HEK293T (cell line): Measurements from ENCODE around the gene TRDMT1.

ENCODE experiments used
- CTCF ChIA-PET: fragments of 350-600 bp; formaldehyde crosslinking; extraction: SDS; loops from one replicate; lab custom pipeline; 2021; ENCODE audit warnings: antibody characterized with exemption, inconsistent platforms; lab: Yijun Ruan, JAX
- POLR2A ChIA-PET: fragments of 350-600 bp; formaldehyde crosslinking; extraction: SDS; loops from one replicate; lab custom pipeline; 2020; ENCODE audit warnings: antibody characterized with exemption, inconsistent platforms; lab: Yijun Ruan, JAX
- DNase-seq: peaks from one replicate; pipeline ENCODE4 v3.0.0; 2012; ENCODE audit warnings: mixed read lengths; ENCODE audit errors: extremely low spot score
- ARNT ChIP-seq: fragments of 450-650 bp; IDR thresholded peaks from 2 replicates; pipeline ENCODE4 v1.6.1; 2017; ENCODE audit warnings: mild to moderate bottlenecking
- BHLHE40 ChIP-seq: fragments of 450-650 bp; IDR thresholded peaks from 2 replicates; pipeline ENCODE4 v1.6.1; 2016; ENCODE audit warnings: mild to moderate bottlenecking, moderate library complexity, borderline replicate concordance
- CTBP1 ChIP-seq: fragments of 450-650 bp; IDR thresholded peaks from 2 replicates; pipeline ENCODE4 v1.6.1; 2016; ENCODE audit warnings: borderline replicate concordance
- ELF4 ChIP-seq: fragments of 450-650 bp; IDR thresholded peaks from 2 replicates; pipeline ENCODE4 v1.6.1; 2017; ENCODE audit warnings: antibody characterized with exemption
- FOXA1 ChIP-seq: fragments of 450-650 bp; IDR thresholded peaks from 2 replicates; pipeline ENCODE4 v1.6.1; 2016; ENCODE audit warnings: mild to moderate bottlenecking
- FOXK2 ChIP-seq: fragments of 450-650 bp; IDR thresholded peaks from 2 replicates; pipeline ENCODE4 v1.6.1; 2016; ENCODE audit warnings: mild to moderate bottlenecking
- FOXM1 ChIP-seq: fragments of 450-650 bp; IDR thresholded peaks from 2 replicates; pipeline ENCODE4 v1.6.1; 2017; ENCODE audit warnings: mild to moderate bottlenecking, borderline replicate concordance
- HDGF ChIP-seq: fragments of 450-650 bp; IDR thresholded peaks from 2 replicates; pipeline ENCODE4 v1.6.1; 2017; ENCODE audit warnings: antibody characterized with exemption, borderline replicate concordance
- L3MBTL2 ChIP-seq: fragments of 450-650 bp; conservative IDR thresholded peaks from 2 replicates; pipeline ENCODE4 v1.6.1; 2016; ENCODE audit warnings: mild to moderate bottlenecking
- LEF1 ChIP-seq: fragments of 450-650 bp; IDR thresholded peaks from 2 replicates; pipeline ENCODE4 v1.6.1; 2017; ENCODE audit warnings: mild to moderate bottlenecking, borderline replicate concordance
- NFRKB ChIP-seq: fragments of 450-650 bp; IDR thresholded peaks from 2 replicates; pipeline ENCODE4 v1.6.1; 2016; ENCODE audit warnings: mild to moderate bottlenecking, moderate library complexity
- SP1 ChIP-seq: fragments of 450-650 bp; IDR thresholded peaks from 2 replicates; pipeline ENCODE4 v1.6.1; 2017
- SUZ12 ChIP-seq: fragments of 450-650 bp; IDR thresholded peaks from 2 replicates; pipeline ENCODE4 v1.6.1; 2016; ENCODE audit warnings: mild to moderate bottlenecking
- TARDBP ChIP-seq: fragments of 450-650 bp; IDR thresholded peaks from 2 replicates; pipeline ENCODE4 v1.6.1; 2016
- TF ChIP-seq, protein P1 (sequence below): fragments of 450-650 bp; IDR thresholded peaks from 2 replicates; pipeline ENCODE4 v1.6.1; 2016

The TRDMT1 gene

DNA sequence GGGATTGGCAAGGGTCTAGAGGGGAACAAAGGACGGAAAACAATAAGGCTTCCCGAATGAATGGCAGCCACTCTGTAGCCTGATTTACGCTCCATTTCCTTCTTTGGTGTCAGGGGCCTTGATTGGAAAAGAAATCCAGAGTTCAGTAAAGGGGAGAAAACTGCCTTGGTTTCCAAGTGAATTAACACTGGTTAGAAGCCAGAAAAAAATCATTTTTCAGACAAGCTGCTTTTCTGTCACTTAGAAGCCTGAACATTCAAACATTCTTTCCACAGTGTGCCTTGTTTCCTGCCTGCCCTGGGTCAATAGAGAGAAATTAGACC is 283 bp upstream of the TRDMT1 start:
- ChIA-PET POLR2A (interaction anchor here (0.6 to 4.6 kb wide), 13 partner anchors 10 to 250 kb away, joined by 3 to 104 read pairs (median 4); partner anchors contain the start of gene VIM), CTCF (no interaction called here)
- TF ChIP-seq BHLHE40, result no peak
- TF ChIP-seq, protein P1, sequence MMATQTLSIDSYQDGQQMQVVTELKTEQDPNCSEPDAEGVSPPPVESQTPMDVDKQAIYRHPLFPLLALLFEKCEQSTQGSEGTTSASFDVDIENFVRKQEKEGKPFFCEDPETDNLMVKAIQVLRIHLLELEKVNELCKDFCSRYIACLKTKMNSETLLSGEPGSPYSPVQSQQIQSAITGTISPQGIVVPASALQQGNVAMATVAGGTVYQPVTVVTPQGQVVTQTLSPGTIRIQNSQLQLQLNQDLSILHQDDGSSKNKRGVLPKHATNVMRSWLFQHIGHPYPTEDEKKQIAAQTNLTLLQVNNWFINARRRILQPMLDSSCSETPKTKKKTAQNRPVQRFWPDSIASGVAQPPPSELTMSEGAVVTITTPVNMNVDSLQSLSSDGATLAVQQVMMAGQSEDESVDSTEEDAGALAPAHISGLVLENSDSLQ, result 0 out of 2 replicates have a peak, but pooled peaks have one; percentile 6
- no peak for DNase-seq

DNA sequence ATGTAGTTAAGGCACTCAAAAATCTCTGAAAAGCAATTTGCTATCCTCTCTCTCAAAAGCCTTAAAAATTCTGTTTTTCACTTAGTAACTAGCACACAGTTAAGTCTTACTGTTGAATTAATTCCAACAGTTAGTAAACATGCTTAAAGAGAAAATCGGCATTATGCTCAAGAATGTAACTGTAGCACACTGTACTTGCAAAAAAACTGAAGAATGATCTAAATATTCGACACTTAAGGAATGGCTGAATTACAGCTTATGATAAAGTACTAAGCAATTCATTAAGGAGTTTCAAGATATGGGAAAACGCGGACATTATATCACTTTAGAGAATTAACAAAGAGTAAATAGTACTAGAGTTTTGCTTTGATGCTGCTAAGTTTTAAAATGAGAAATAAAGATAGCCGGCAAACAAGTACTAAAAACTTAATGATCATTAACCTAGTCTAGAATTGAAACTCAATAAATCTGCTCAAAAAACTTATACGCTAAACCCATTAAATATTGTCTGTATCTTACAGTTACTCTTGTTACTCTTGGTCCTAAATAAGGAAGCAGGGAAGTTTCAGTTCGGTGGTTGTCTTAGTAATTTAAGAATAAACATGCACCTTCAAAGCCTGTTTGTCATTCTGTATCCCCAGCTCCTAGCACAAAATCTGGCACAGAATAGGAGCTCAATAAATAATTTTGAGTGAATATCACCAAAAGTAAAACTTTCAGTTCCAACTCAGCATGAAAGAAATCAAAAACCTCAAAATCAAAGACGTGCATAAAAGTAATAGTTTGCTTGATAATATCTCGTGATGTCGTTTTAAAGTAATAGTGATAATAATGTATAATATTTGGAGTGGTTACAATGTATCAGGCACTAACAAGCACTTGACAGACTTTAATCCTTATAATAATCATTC is 1.2 kb downstream of the TRDMT1 start:
- CTCF ChIA-PET, result interaction anchor here (0.6 to 1.4 kb wide), 4 partner anchors 30 to 425 kb away, joined by 3 to 4 read pairs (median 4); no protein-coding TSS in a partner anchor
- TF ChIP-seq, protein P1, result no peak
- TF ChIP-seq FOXK2 (no peak), BHLHE40 (no peak), ELF4 (no peak), FOXA1 (no peak), LEF1 (no peak)

DNA sequence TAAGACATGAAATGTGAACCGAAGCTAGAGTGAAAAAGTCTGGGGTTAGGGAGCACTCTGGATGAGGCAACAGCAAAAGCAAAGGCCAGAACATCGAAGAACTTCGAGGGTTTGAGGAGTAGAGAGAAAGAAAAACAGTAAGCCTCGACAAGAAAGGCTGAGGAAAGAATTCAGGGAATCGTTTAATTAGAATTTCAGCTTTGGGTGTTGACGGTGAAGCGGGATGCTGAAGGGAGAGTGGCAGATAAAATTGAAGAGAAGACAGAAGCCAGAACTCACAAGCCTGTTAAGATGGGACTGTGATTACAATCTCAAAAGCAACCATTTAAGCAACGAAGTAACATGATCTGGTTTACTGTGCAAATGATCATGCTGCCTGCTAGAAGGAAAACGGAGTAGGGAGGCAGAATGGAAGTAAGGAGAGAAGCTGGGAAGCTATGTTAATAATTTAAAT is 2.1 kb downstream of the TRDMT1 start:
- DNase-seq, result peak; percentile 28
- ChIA-PET POLR2A (interaction anchor here (1.8 to 4.6 kb wide), 3 partner anchors 23 to 77 kb away, joined by 5 to 104 read pairs (median 34); partner anchors contain the start of gene VIM), CTCF (interaction anchor here (1.4 kb wide), 1 partner anchor 31 kb away, joined by 4 read pairs; no protein-coding TSS in a partner anchor)
- TF ChIP-seq L3MBTL2 (peak; percentile 61), SUZ12 (no peak), FOXA1 (no peak), HDGF (no peak), CTBP1 (0 out of 2 replicates have a peak, but pooled peaks have one; percentile 50), NFRKB (no peak), ELF4 (no peak), TARDBP (no peak), FOXK2 (no peak), BHLHE40 (no peak), FOXM1 (no peak)
- TF ChIP-seq, protein P1, result peak; percentile 49; the same call in 1 of the 2 replicates

More for the DNA sequence above, 1.2 kb downstream of the TRDMT1 start:
- DNase-seq, result no peak
- POLR2A ChIA-PET, result interaction anchor here (0.9 to 4.6 kb wide), 15 partner anchors 8 to 249 kb away, joined by 3 to 104 read pairs (median 4); partner anchors contain the start of gene VIM

DNA sequence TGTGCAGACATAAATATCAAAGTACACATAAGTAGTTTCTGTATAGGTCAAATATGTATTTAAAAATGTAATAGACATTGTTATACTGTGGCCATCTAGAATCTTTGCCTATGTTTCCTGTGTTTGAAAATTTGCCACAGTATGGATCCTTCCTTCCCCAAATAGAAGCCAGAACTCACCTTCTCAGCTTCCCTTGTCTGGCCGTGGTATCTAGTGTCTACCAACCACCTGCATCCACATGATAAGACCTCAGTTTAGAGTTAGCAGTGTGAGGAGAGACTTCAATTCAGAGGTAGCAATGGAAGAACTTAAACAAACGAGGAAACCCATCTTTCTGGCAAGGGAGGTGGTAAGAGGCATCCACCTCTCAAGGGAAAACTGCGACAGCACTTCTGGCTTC is 4.9 kb downstream of the TRDMT1 start:
- DNase-seq, result no peak
- TF ChIP-seq L3MBTL2, result no peak
- no peak for TF ChIP-seq FOXA1
- TF ChIP-seq SP1, result no peak
- no peak for TF ChIP-seq ARNT
- TF ChIP-seq, protein P1, result no peak
- no peak for TF ChIP-seq HDGF
- no peak for TF ChIP-seq LEF1
- no peak for TF ChIP-seq NFRKB
- ChIA-PET POLR2A (no interaction called here), CTCF (interaction anchor here (0.6 kb wide), 2 partner anchors 32 to 188 kb away, joined by 3 to 4 read pairs; no protein-coding TSS in a partner anchor)

DNA sequence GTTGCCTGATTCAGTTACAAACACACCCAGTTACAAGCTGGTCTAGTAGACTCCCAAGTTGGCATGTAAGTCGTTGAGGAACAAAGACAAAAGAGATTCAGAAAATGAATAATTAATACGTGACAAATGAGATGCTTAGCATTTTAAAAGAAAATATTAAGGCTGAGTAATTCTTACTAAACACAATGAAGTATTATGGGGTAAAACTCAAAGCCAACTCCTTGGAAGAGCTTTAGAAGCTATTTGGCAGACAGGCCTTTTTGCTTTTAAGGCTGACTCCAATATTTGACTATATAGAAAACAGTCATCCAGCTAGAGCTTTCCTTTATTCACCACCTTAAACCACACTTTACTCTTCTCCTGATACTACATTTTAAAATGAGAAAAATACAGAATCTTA is 5.4 kb downstream of the TRDMT1 start:
- DNase-seq, result no peak
- CTCF ChIA-PET, result interaction anchor here (0.6 kb wide), 1 partner anchor 32 kb away, joined by 3 read pairs; no protein-coding TSS in a partner anchor
- no peak for TF ChIP-seq FOXM1
- TF ChIP-seq L3MBTL2, result no peak
- TF ChIP-seq, protein P1, result no peak
- POLR2A ChIA-PET, result interaction anchor here (0.6 kb wide), 1 partner anchor 34 kb away, joined by 4 read pairs; no protein-coding TSS in a partner anchor
